ENCODE data around the gene CST3. TPM values are rescaled to one million over a fixed set of nuclear protein-coding genes. Genes with fewer than 3 reads are reported as not detected.
A peak's percentile ranks its signal among the peaks of the same experiment; 100 is the strongest.

Gene CST3
- total RNA-seq, 1 donor from 2014 or later, result 1,106 TPM

GRCh38 chr20:23614163-23614562 is 23.6 kb downstream of the CST3 start:
- no peaks in the 10 kb centered on the region for H3K4me1 ChIP-seq
- peak overlapping the region; percentile 44 for H3K27ac ChIP-seq
- TF ChIP-seq POLR2A (IDR thresholded peaks at IDR 0.05), result no peak
- no peak for TF ChIP-seq POLR2AphosphoS5 (IDR thresholded peaks at IDR 0.05; ENCODE audit: insufficient read depth in 1 of 2, low read depth in 1 of 2)
- TF ChIP-seq, protein P1, sequence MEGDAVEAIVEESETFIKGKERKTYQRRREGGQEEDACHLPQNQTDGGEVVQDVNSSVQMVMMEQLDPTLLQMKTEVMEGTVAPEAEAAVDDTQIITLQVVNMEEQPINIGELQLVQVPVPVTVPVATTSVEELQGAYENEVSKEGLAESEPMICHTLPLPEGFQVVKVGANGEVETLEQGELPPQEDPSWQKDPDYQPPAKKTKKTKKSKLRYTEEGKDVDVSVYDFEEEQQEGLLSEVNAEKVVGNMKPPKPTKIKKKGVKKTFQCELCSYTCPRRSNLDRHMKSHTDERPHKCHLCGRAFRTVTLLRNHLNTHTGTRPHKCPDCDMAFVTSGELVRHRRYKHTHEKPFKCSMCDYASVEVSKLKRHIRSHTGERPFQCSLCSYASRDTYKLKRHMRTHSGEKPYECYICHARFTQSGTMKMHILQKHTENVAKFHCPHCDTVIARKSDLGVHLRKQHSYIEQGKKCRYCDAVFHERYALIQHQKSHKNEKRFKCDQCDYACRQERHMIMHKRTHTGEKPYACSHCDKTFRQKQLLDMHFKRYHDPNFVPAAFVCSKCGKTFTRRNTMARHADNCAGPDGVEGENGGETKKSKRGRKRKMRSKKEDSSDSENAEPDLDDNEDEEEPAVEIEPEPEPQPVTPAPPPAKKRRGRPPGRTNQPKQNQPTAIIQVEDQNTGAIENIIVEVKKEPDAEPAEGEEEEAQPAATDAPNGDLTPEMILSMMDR (IDR thresholded peaks at IDR 0.05), result no peak
- H3K27me3 ChIP-seq, result no peaks in the 10 kb centered on the region
- H3K4me3 ChIP-seq, result no peak overlapping the region
- H3K9me3 ChIP-seq, result no peaks in the 10 kb centered on the region
- intact Hi-C loops (cut with DNase I), result no loop called here
- DNase-seq (ENCODE audit: extremely low spot score in 2 of 2), result peak in 1 of 2 donors; percentile 82
- no peaks in the 10 kb centered on the region for H3K36me3 ChIP-seq

DNA sequence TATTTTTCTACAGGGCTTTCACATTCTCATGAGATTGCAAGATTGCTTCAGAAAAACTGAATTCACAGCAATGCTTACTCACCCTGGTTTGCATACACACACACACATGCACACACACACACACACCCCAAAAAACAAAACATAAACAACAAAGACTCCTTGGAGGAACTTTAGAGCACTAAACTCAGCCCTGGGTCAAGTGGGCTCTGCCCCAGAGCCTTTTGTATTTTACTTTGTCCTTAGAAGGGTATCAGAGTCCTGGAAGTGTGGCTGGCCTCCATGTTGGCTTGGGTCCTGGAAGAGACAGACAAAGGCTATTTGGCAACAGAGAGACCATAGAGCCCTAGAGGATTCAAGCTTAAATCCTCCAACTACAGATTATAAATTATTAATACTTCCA is 24.1 kb downstream of the CST3 start:
- peak overlapping the region; percentile 44 for H3K27ac ChIP-seq
- no peaks in the 10 kb centered on the region for H3K9me3 ChIP-seq
- H3K4me1 ChIP-seq, result no peaks in the 10 kb centered on the region
- TF ChIP-seq, protein P1 (IDR thresholded peaks at IDR 0.05), result no peak
- TF ChIP-seq POLR2AphosphoS5 (IDR thresholded peaks at IDR 0.05; ENCODE audit: insufficient read depth in 1 of 2, low read depth in 1 of 2) (no peak), POLR2A (IDR thresholded peaks at IDR 0.05) (no peak)
- no peak overlapping the region for H3K4me3 ChIP-seq
- no peaks in the 10 kb centered on the region for H3K27me3 ChIP-seq
- DNase-seq (ENCODE audit: extremely low spot score in 2 of 2), result peak in 1 of 2 donors; percentile 75
- intact Hi-C loops (cut with DNase I), result no loop called here
- no peaks in the 10 kb centered on the region for H3K36me3 ChIP-seq

DNA sequence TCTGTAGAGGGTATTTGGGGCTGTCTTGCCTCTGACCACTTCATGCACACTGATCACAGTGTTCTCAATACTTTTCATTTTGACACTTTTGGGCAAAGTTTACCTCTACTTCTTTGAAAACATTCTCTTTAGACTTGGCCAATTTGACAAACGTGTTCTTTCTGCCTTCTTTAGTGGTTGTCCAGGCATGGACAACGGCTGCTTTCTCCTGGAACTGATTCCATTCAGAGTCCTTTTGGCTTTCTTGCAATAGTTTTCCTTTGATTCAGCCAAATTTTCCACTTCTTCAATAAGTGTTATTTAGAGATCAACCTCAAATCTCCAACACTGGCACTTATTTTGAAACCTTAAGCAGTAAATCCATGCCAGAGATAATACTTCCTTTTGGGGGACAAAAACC is 25.4 kb downstream of the CST3 start:
- Histone ChIP-seq H3K27me3 (no peaks in the 10 kb centered on the region), H3K9me3 (no peaks in the 10 kb centered on the region), H3K4me3 (no peak overlapping the region), H3K27ac (no peak overlapping the region), H3K4me1 (no peaks in the 10 kb centered on the region), H3K36me3 (no peaks in the 10 kb centered on the region)
- intact Hi-C loops (cut with DNase I), result no loop called here
- DNase-seq (ENCODE audit: extremely low spot score in 2 of 2), result no peak
- TF ChIP-seq POLR2A (IDR thresholded peaks at IDR 0.05) (no peak), POLR2AphosphoS5 (IDR thresholded peaks at IDR 0.05; ENCODE audit: insufficient read depth in 1 of 2, low read depth in 1 of 2) (no peak)
- TF ChIP-seq, protein P1 (IDR thresholded peaks at IDR 0.05), result no peak

- no peaks in the 10 kb centered on the region for H3K36me3 ChIP-seq
- DNase-seq (ENCODE audit: extremely low spot score in 2 of 2), result no peak
- no peaks in the 10 kb centered on the region for H3K4me1 ChIP-seq
- no peak overlapping the region for H3K27ac ChIP-seq
- no peaks in the 10 kb centered on the region for H3K9me3 ChIP-seq
- no peaks in the 10 kb centered on the region for H3K27me3 ChIP-seq
- intact Hi-C loops (cut with DNase I), result no loop called here
- TF ChIP-seq POLR2A (IDR thresholded peaks at IDR 0.05) (no peak), POLR2AphosphoS5 (IDR thresholded peaks at IDR 0.05; ENCODE audit: insufficient read depth in 1 of 2, low read depth in 1 of 2) (no peak)
- TF ChIP-seq, protein P1 (IDR thresholded peaks at IDR 0.05), result no peak
- no peak overlapping the region for H3K4me3 ChIP-seq
Observed at GRCh38 chr20:23609486-23610109, 28.2 kb downstream of the CST3 start.

DNA sequence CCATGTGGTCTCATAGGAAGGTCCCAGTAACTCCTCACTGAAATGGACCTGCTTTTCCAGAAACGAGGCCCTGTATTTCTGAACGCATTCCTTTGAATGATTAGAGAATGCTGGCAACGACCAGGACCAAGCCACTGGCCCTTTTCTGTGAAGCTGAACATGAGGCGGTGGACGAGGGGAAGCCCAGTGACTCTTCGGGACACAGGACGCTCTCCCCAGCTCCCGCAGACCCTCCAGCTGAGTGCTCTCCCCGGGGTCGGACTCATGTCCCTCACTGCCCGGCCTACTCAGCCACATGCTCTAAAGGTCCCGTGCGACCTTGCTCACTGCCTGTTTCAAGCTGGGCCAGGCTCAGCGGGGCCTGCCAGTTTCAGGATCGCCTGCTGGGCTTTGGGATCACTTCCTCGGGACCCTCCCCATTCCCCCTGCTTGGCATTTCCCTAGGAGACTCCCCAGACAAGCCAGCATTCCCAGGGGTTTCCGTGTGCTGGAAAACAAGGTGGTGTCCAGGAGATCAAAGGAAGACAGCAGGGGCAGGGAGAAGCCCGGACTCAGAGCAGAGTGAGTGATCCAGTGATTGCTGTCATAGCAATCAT is 29.4 kb downstream of the CST3 start:
- no peak for TF ChIP-seq POLR2A (IDR thresholded peaks at IDR 0.05)
- no peak for TF ChIP-seq POLR2AphosphoS5 (IDR thresholded peaks at IDR 0.05; ENCODE audit: insufficient read depth in 1 of 2, low read depth in 1 of 2)
- TF ChIP-seq, protein P1 (IDR thresholded peaks at IDR 0.05), result no peak
- H3K9me3 ChIP-seq, result no peaks in the 10 kb centered on the region
- no peak overlapping the region for H3K4me3 ChIP-seq
- H3K36me3 ChIP-seq, result no peaks in the 10 kb centered on the region
- no peak overlapping the region for H3K27ac ChIP-seq
- DNase-seq (ENCODE audit: extremely low spot score in 2 of 2), result no peak
- intact Hi-C loops (cut with DNase I), result no loop called here
- H3K4me1 ChIP-seq, result no peaks in the 10 kb centered on the region
- no peaks in the 10 kb centered on the region for H3K27me3 ChIP-seq

All from vagina (tissue), 2 donors.